GM12865 (cell line): Measurements from ENCODE around the gene BRF1.

Experiments
- DNase-seq: peaks from one replicate; pipeline ENCODE4 v3.0.0; 2010; ENCODE audit warnings: low read depth
- H3K4me3 ChIP-seq: 2 replicates; pipeline ENCODE4 v1.5.1; 2011; ENCODE audit warnings: mild to moderate bottlenecking, low read depth, low read length, control low read depth
- TF ChIP-seq, protein P1 (sequence below): IDR thresholded peaks from 2 replicates; pipeline ENCODE4 v1.5.1; 2011; ENCODE audit warnings: low read length, control low read depth, low read depth, inconsistent platforms; ENCODE audit not compliant: insufficient read depth; ENCODE audit errors: missing control alignments

The BRF1 gene, protein sequence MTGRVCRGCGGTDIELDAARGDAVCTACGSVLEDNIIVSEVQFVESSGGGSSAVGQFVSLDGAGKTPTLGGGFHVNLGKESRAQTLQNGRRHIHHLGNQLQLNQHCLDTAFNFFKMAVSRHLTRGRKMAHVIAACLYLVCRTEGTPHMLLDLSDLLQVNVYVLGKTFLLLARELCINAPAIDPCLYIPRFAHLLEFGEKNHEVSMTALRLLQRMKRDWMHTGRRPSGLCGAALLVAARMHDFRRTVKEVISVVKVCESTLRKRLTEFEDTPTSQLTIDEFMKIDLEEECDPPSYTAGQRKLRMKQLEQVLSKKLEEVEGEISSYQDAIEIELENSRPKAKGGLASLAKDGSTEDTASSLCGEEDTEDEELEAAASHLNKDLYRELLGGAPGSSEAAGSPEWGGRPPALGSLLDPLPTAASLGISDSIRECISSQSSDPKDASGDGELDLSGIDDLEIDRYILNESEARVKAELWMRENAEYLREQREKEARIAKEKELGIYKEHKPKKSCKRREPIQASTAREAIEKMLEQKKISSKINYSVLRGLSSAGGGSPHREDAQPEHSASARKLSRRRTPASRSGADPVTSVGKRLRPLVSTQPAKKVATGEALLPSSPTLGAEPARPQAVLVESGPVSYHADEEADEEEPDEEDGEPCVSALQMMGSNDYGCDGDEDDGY

DNA sequence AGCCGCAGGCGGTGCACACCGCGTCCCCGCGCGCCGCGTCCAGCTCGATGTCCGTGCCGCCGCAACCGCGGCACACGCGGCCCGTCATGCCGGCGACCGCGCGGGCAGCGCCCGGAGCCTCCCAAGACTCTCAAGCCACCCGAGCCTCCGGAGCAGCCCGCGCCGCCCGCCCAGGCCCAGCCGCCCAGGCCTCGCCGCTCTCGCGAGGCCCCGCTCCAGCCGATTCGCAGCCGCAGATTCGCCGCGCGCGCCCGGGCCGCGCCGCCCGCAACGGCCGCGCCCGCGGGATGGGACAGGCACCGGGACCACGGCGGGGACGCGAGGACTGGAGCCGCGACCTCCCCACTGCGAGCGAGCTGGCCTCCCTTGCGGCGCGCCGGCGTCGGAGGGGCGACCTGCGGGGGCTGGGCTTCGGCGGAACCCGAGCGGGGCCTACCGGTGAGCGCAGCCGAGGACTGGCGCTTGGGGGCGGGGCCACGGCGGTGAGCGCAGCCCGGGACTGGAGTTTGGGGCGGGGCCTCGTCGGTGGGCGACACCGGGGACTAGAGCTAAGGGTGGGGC, at the start of gene BRF1:
Gene BRF1 (minus strand): TSS at position 460 of the 561 bp plus-strand sequence. CDS start 372 bp downstream, at position 88.
- H3K4me3 ChIP-seq, result peak within 1 kb of the TSS; percentile 95
- peak; percentile 97 for DNase-seq
- TF ChIP-seq, protein P1, sequence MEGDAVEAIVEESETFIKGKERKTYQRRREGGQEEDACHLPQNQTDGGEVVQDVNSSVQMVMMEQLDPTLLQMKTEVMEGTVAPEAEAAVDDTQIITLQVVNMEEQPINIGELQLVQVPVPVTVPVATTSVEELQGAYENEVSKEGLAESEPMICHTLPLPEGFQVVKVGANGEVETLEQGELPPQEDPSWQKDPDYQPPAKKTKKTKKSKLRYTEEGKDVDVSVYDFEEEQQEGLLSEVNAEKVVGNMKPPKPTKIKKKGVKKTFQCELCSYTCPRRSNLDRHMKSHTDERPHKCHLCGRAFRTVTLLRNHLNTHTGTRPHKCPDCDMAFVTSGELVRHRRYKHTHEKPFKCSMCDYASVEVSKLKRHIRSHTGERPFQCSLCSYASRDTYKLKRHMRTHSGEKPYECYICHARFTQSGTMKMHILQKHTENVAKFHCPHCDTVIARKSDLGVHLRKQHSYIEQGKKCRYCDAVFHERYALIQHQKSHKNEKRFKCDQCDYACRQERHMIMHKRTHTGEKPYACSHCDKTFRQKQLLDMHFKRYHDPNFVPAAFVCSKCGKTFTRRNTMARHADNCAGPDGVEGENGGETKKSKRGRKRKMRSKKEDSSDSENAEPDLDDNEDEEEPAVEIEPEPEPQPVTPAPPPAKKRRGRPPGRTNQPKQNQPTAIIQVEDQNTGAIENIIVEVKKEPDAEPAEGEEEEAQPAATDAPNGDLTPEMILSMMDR, result no peak

DNA sequence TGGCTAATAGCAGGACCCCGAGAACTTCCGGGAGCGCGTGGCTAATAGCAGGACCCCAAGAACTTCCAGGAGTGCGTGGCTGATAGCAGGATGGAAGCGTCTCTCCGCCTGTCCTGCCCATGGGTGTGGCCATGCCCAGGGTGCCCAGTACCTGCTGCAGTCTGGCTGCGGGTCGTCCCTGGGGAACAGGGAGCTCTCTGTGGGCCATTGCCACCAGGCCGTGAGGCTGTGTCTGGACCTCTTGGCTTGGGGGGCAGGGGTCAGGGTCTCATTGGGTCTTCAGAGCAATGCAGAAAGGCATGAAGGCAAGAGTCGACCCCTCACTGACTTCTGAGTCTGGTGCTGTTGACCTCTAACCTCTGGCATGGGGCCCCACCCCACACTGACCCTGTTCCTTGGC, 49.2 kb upstream of the BRF1 start:
- TF ChIP-seq, protein P1, result no peak
- H3K4me3 ChIP-seq, result no peak overlapping the region
- no peak for DNase-seq

DNA sequence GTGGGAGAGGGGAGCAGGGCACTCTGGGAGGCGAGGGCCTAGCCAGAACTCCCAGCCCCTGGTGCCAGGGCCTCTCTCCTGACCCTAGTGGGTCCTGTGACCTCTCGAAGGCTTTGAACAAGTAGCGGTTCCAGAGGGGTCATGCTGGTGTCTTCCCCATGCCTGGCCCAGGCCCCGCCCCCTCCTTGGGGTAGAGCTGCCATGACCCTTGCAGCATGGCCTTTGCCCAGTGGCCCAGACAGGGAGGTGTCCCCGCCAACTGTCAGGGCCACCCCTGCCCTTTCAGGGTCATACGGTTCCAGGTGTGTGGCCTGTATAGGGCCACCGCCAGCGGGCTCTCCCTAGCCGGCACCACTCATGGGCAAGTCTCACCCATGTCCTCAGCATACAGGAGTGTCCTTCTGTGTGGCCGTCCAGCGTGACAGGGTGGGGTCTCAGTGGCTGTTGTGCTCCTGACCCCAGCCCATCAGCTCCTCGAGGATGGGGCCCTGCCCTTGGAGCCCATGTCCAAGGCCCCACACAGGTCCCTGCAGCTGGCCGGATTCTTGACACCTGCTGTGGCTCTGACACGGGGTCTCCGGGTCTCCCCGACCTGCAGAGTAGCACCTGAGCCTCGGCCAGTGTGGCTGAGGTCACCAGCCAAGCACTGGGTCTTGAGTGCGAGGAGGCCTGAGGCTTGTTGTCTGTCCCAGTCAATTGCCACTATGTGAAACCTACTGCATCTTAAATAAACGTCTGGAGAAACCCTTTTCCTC, 48.3 kb upstream of the BRF1 start:
- no peak overlapping the region for H3K4me3 ChIP-seq
- TF ChIP-seq, protein P1, result no peak
- DNase-seq, result no peak

DNA sequence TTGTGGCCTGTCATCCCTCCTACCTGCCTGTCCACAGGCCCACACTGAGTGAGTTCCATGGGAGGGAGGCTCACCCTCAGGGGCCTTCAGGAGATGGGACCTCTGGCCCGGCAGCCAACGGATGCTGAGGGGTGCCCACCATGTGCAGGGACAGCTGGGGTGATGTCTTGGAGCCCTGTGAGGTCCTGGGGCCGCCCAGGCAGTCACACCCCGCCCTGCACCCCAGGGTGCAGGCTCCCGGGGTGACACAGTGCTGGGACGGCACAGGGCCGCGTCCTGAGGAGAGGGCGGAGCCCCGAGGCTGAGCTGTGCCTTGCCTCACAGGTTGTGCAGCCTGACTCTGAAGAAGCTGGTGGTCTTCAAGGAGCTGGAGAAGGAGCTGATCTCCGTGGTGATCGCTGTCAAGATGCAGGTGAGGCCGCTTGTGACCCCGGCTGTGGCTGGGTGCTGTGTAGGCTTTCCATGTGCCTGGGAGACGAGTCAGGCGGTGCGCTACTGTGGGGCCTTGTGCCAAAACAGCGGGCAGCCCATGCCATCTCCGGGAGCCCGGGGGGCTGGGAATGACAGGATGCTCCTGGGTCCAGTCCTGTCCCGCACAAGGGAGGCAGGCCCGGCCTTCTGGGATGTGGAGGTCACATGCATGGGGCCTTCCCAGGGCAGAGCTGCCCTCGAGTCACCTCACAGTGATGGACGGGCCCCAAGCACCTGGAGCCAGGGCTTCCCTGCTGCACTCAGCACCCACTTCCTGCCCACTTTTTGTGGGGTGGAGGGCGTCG, 47.6 kb upstream of the BRF1 start:
- TF ChIP-seq, protein P1, result no peak
- no peak for DNase-seq

DNA sequence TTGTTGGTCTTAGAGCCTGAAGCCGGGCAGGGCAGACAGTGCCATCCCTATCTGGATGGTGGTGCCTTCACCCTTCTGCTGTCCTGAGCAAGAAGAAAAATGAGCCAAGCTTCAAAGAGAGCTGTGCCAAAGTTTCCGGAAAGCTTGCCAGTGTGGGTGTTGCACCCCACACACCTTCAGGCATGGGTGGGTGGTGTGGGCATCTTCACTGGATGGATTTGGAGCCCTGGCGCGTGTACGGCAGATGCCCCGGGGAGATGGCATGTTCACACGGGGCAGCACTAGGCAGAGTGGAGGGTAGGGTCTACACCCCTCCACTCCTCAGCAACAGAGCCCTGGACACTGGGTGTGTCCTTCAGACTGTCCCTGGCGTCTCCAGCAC, 46.8 kb upstream of the BRF1 start:
- TF ChIP-seq, protein P1, result no peak
- no peak overlapping the region for H3K4me3 ChIP-seq
- no peak for DNase-seq

More for the DNA sequence above, 47.6 kb upstream of the BRF1 start:
- no peak overlapping the region for H3K4me3 ChIP-seq
